Activated CD8-positive, alpha-beta memory T cell treated with anti-CD3 and anti-CD28 coated beads, Interleukin-2, amount 50 U/mL, for 24 hours (primary cell): Measurements from ENCODE around the gene SASH3.
"Not testable (repeated sequence)": the region's sequence is repeated elsewhere in the genome, so short reads cannot be mapped to it uniquely, and the experiment has no call there.

Source experiments
- DNase-seq: peaks from one replicate; pipeline ENCODE4 v3.0.0-alpha.2; 2020; ENCODE audit errors: extremely low read depth

The SASH3 gene

GRCh38 chrX:129779747-129780146 is at the start of gene SASH3:
TSS of gene SASH3 (plus strand) at chrX:129779949. CDS start at chrX:129780098, 149 bp downstream.
- no peak for DNase-seq

- DNase-seq: no peak
Observed at GRCh38 chrX:129731228-129731627, 48.5 kb upstream of the SASH3 start.

GRCh38 chrX:129732857-129733256 is 46.9 kb upstream of the SASH3 start:
- DNase-seq: no peak

GRCh38 chrX:129733335-129733734 is 46.4 kb upstream of the SASH3 start:
- DNase-seq: no peak

GRCh38 chrX:129736491-129736890 is 43.3 kb upstream of the SASH3 start:
- no peak for DNase-seq

- no peak for DNase-seq
Observed at GRCh38 chrX:129737916-129738315, 41.8 kb upstream of the SASH3 start.

- DNase-seq: no peak
Observed at GRCh38 chrX:129738466-129739308, 41.1 kb upstream of the SASH3 start, which contains the start of gene XPNPEP2. TSS of gene XPNPEP2 (plus strand) at chrX:129738979. CDS start at chrX:129739214, 235 bp downstream.

GRCh38 chrX:129739578-129739977 is 40.2 kb upstream of the SASH3 start:
- no peak for DNase-seq

GRCh38 chrX:129741880-129742758 is 37.6 kb upstream of the SASH3 start:
- DNase-seq: no peak

- DNase-seq: not testable (repeated sequence)
Observed at GRCh38 chrX:129742759-129743152, 37.0 kb upstream of the SASH3 start.

- no peak for DNase-seq
Observed at GRCh38 chrX:129743821-129744220, 35.9 kb upstream of the SASH3 start.

GRCh38 chrX:129744861-129745321 is 34.9 kb upstream of the SASH3 start:
- no peak for DNase-seq

GRCh38 chrX:129746557-129747470 is 32.9 kb upstream of the SASH3 start:
- DNase-seq: no peak

- DNase-seq: no peak
Observed at GRCh38 chrX:129747533-129747932, 32.2 kb upstream of the SASH3 start.

GRCh38 chrX:129748305-129748704 is 31.4 kb upstream of the SASH3 start:
- DNase-seq: no peak

- no peak for DNase-seq
Observed at GRCh38 chrX:129749069-129749468, 30.7 kb upstream of the SASH3 start.

- DNase-seq: no peak
Observed at GRCh38 chrX:129750971-129751370, 28.8 kb upstream of the SASH3 start.

GRCh38 chrX:129754056-129755024 is 25.4 kb upstream of the SASH3 start:
- no peak for DNase-seq

- no peak for DNase-seq
Observed at GRCh38 chrX:129755779-129756650, 23.7 kb upstream of the SASH3 start.
